Upper lobe of right lung (tissue), 1 donor: Measurements from ENCODE around the gene TACC2. TPM values are rescaled to one million over a fixed set of nuclear protein-coding genes. Genes with fewer than 3 reads are reported as not detected.
A peak's percentile ranks its signal among the peaks of the same experiment; 100 is the strongest.
"Not testable (repeated sequence)": the region's sequence is repeated elsewhere in the genome, so short reads cannot be mapped to it uniquely, and the experiment has no call there.

ENCODE experiments used
- ATAC-seq: fragments of 200-7000 bp; cut with Tn5 transposase; one replicate; pipeline ENCODE4 v1.9.1; 2020; ENCODE audit warnings: mild to moderate bottlenecking, moderate library complexity
- DNase-seq: peaks from one replicate; pipeline ENCODE4 v3.0.0-alpha.2; 2020
- H3K27ac ChIP-seq: fragments of 200-600 bp; one replicate; pipeline ENCODE4 v1.8.0; 2022
- H3K27me3 ChIP-seq: fragments of 200-600 bp; one replicate; pipeline ENCODE4 v1.8.0; 2022; ENCODE audit warnings: mild to moderate bottlenecking
- H3K36me3 ChIP-seq: fragments of 200-600 bp; one replicate; pipeline ENCODE4 v1.8.0; 2022
- H3K4me1 ChIP-seq: fragments of 200-600 bp; one replicate; pipeline ENCODE4 v1.8.0; 2022
- H3K4me3 ChIP-seq: fragments of 200-600 bp; one replicate; pipeline ENCODE4 v1.8.0; 2022; ENCODE audit warnings: mild to moderate bottlenecking
- H3K9me3 ChIP-seq: fragments of 200-600 bp; one replicate; pipeline ENCODE4 v1.8.0; 2022
- CTCF ChIP-seq: fragments of 200-600 bp; IDR thresholded peaks from one replicate; pipeline ENCODE4 v1.8.0; 2022; ENCODE audit warnings: antibody characterized with exemption
- intact Hi-C: fragments of 100-400 bp; cut with DNase I; formaldehyde crosslinking; loops from one replicate; pipeline ENCODE4 v1.11.0; 2022
- total RNA-seq: library from RNA; stranded (reverse); fragmentation: NEBNext Ultra II Directional; extraction: Animal tissue kit (Norgen Biotek cat#: 25700); gene quantifications from one replicate; pipeline ENCODE4 v1.2.1, GENCODE V29; 2021
- donor health status: DM: no; HTN: yes; CAD: no; lungs with severe emphysema.

Gene TACC2
- total RNA-seq, 1 donor from 2014 or later, result 236 TPM

GRCh38 chr10:122018951-122019413, 30.0 kb downstream of the TACC2 start:
- Histone ChIP-seq H3K9me3 (no peaks in the 10 kb centered on the region), H3K27me3 (no peaks in the 10 kb centered on the region), H3K4me3 (no peak overlapping the region), H3K27ac (peak overlapping the region; percentile 59), H3K36me3 (no peaks in the 10 kb centered on the region), H3K4me1 (no peaks in the 10 kb centered on the region)
- peak; percentile 68 for DNase-seq
- intact Hi-C loops, result no loop called here
- ATAC-seq, result peak; percentile 68
- no peak for TF ChIP-seq CTCF

- Histone ChIP-seq H3K4me1 (no peaks in the 10 kb centered on the region), H3K4me3 (peak overlapping the region; percentile 25), H3K9me3 (no peaks in the 10 kb centered on the region), H3K27me3 (no peaks in the 10 kb centered on the region), H3K27ac (peak overlapping the region; percentile 59), H3K36me3 (no peaks in the 10 kb centered on the region)
- no peak for TF ChIP-seq CTCF
- intact Hi-C loops, result no loop called here
- peak; percentile 86 for DNase-seq
- peak; percentile 95 for ATAC-seq
Observed at GRCh38 chr10:122019414-122019975, 30.5 kb downstream of the TACC2 start.

GRCh38 chr10:122020226-122020625, 31.3 kb downstream of the TACC2 start:
- Histone ChIP-seq H3K4me1 (no peaks in the 10 kb centered on the region), H3K27me3 (no peaks in the 10 kb centered on the region), H3K27ac (peak overlapping the region; percentile 59), H3K4me3 (no peak overlapping the region), H3K9me3 (no peaks in the 10 kb centered on the region), H3K36me3 (no peaks in the 10 kb centered on the region)
- DNase-seq, result no peak
- intact Hi-C loops, result no loop called here
- TF ChIP-seq CTCF, result no peak
- ATAC-seq, result no peak

GRCh38 chr10:122021379-122021778, 32.4 kb downstream of the TACC2 start:
- TF ChIP-seq CTCF, result no peak
- Histone ChIP-seq H3K27me3 (no peaks in the 10 kb centered on the region), H3K4me3 (no peak overlapping the region), H3K27ac (peak overlapping the region; percentile 24), H3K9me3 (no peaks in the 10 kb centered on the region), H3K4me1 (no peaks in the 10 kb centered on the region), H3K36me3 (no peaks in the 10 kb centered on the region)
- intact Hi-C loops, result no loop called here
- DNase-seq (no peak), ATAC-seq (no peak)

- no peaks in the 10 kb centered on the region for H3K27me3 ChIP-seq
- DNase-seq (no peak), ATAC-seq (no peak)
- H3K27ac ChIP-seq, result peak overlapping the region; percentile 24
- intact Hi-C loops, result no loop called here
- TF ChIP-seq CTCF, result no peak
- no peaks in the 10 kb centered on the region for H3K4me1 ChIP-seq
- H3K9me3 ChIP-seq, result no peaks in the 10 kb centered on the region
- no peaks in the 10 kb centered on the region for H3K36me3 ChIP-seq
- no peak overlapping the region for H3K4me3 ChIP-seq
Observed at GRCh38 chr10:122021828-122022227, 32.9 kb downstream of the TACC2 start.

- no peak overlapping the region for H3K27ac ChIP-seq
- no peak overlapping the region for H3K4me3 ChIP-seq
- intact Hi-C loops, result no loop called here
- no peaks in the 10 kb centered on the region for H3K36me3 ChIP-seq
- H3K9me3 ChIP-seq, result no peaks in the 10 kb centered on the region
- no peak for TF ChIP-seq CTCF
- DNase-seq (no peak), ATAC-seq (no peak)
- no peaks in the 10 kb centered on the region for H3K4me1 ChIP-seq
- H3K27me3 ChIP-seq, result no peaks in the 10 kb centered on the region
Observed at GRCh38 chr10:122022276-122022675, 33.3 kb downstream of the TACC2 start.

GRCh38 chr10:122023257-122023656, 34.3 kb downstream of the TACC2 start:
- H3K27me3 ChIP-seq, ATAC-seq, H3K9me3 ChIP-seq, H3K36me3 ChIP-seq, H3K27ac ChIP-seq, intact Hi-C loops, H3K4me1 ChIP-seq, DNase-seq, H3K4me3 ChIP-seq: not testable (repeated sequence)
